Subcutaneous adipose tissue (tissue), 4 donors: ENCODE results near the gene AFF3. TPM values are rescaled to one million over a fixed set of nuclear protein-coding genes. Genes with fewer than 3 reads are reported as not detected.

ENCODE experiments used
- CTCF ChIP-seq: fragments of 450-650 bp; IDR thresholded peaks from one replicate; pipeline ENCODE4 v1.5.1; 2016; ENCODE audit warnings: low read depth, mild to moderate bottlenecking, control low read depth, antibody characterized with exemption, moderate library complexity
- total RNA-seq, 4 donors: library from RNA; depleted of rRNA; stranded (reverse); fragments of >200 nt; gene quantifications; one replicate each; pipeline ENCODE4 v1.1.0, GENCODE V29; 2016

The AFF3 gene
- total RNA-seq, 4 donors from 2014 or later = 2.5 to 6.2 (median 5.6) TPM

GRCh38 chr2:99957332-99958133 lies 184.9 kb downstream of the AFF3 start:
- no peak for TF ChIP-seq CTCF

DNA sequence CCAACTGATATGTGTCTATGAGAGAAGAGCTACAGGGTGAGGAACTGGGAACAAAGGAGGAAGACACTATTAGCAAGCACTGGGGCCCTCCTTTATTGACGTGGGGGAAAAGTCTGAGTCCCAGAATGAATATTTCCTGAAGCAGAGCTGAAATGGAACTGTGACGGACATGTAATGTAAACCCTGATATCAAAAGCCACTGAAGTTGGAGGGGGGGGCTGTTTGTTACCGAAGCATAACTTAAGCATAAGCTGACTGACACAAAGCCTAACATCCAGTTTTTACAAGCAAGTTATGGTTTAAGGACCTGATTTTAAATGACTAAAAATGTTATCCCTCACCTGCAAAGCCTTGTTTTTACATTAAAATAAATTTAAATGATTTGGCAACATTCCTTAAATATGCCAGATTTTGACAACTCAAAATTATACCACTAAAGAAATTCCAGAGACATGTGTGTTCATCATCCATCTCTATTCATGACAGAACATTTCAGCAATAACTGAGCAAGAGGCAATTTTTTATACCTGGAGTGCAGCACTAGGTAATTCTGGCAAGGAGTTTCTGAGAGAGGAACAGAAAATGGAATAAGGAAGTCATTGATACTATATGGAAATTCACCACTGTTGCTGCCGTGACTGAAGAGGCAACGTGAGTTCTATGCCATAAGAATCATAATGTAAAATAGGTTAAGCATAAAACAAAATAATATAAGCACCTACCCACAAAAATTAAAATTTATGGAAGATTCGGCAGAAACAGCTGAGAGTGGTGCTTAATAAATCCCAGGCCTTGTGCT lies 186.0 kb downstream of the AFF3 start:
- no peak for TF ChIP-seq CTCF

- no peak for TF ChIP-seq CTCF
Observed at GRCh38 chr2:99953750-99954149, 188.6 kb downstream of the AFF3 start.

- TF ChIP-seq CTCF = no peak
Observed at GRCh38 chr2:99949963-99950362, 192.4 kb downstream of the AFF3 start.

- TF ChIP-seq CTCF = no peak
Observed at GRCh38 chr2:99949530-99949929, 192.9 kb downstream of the AFF3 start.

- no peak for TF ChIP-seq CTCF
Observed at GRCh38 chr2:99948010-99948409, 194.4 kb downstream of the AFF3 start.

GRCh38 chr2:99944019-99944418 lies 198.4 kb downstream of the AFF3 start:
- TF ChIP-seq CTCF = no peak
